ENCODE results near the gene BRF1.

Gene BRF1

DNA sequence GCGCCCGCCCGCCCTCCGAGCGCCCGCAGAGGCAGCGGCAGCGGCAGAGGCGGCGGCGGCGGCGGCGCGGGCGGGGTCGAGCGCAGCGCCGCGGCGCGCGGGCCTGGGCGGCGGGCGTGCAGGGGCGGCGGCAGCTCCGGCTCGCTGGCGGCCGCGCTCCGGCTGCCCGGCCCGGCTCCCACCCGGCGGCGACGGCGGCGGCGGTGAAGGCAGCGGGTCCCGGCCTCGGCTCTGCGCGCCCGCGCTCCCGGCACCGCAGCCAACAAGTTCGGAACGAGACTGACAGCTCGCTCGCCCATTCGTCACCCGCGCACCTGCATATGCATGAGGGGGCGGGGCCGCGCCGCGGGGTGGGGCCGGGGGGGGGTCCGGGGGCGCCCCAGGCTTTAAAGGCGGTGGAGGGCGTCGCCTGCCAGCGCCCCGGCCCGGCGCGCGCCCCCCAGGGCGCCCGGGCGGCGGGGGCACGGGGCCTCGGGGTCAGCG, 132.3 kb downstream of the BRF1 start, which contains the start of gene JAG2:
Gene JAG2 (minus strand): TSS at position 281 of the 483 bp plus-strand sequence. CDS start 356 bp downstream, outside the sequence.
- DNase-seq, result no peak

DNA sequence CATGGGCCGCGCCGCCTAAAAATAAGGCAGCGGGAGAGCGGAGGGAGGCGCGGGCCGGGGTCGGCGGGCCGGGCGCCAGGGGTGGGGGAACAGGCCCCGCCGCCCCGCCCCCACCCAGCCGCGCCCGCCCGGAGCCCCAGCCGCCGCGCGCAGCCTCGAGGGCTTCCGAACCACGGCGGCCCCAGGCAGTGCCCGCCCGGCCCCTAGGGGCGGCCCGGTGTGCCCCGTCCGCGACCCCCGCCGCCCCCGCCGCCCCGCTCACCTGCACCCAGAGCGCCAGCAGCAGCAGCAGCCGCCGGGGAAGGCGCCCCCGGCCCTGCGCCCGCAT, 132.7 kb downstream of the BRF1 start:
- no peak for DNase-seq

DNA sequence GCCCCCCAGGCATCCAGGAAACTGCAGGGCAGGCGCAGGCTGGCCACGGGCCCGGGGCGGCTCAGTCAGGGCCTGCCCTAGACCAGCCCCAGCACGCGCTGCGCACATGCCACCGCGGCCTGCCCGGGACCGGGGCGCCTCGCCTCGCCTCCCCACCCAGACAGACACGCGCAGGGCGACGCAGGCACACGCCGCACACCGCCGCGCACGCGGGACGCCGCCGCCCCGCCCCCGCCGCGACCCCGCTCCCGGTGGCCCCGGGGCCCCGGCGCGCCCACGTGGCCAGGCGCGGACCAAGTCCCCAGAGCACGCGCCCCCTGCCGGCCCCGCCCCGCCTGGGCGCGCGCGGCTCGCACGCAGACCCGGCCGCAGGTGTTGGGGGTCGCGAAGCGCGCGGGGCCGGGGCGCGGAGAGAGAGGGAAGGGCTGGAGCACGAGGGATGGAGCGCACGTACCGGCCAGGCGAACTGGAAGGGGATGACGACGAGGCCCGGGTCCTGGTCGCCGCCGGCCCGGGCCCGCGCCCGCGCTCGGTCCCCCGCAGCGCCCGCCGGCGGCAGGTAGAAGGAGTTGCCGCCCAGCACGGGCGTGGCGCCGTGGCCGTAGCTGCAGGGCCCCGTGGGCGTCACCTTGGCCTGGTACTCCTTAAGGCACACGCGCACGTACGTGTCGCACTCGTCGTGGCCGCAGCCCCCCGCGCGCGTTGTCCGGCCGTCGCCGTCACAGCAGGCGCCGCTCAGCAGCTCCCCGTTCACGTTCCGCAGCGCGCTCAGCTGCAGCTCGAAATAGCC, 133.3 kb downstream of the BRF1 start:
- no peak for DNase-seq

DNA sequence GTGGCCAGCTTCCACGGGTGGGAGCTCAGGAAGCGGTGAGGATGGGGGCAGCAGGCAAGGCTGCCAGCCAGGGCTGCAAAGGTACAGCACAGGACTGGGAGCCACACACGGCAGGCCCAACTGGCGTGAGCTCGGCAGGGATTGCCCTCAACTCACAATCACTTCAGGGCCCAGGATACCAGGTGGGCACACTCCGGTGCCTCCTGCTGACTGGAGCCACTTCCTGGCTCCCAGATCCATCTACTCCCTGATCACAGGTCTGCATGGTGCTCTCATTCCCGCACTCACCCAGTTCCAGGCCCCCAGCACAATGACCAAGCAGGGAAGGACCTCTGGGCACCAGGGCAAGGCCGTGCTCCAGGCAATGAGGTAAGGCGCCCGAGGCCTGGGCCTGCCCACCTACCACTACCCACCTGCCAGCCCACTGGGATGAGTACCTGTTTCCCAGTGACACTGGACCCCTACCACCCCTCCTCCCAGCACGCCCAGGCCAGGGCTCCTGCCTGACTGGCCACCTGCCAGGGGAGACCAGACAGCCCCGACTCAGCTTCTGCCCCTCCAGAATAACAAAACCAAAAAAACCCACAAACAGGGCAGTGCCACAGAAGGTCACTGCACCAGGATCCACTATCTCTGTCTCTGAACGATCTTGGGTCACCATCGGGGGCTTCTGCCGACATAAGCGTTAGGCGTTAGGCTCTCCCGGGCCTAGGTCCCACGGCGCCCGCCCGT, 134.1 kb downstream of the BRF1 start:
- DNase-seq, result no peak

DNA sequence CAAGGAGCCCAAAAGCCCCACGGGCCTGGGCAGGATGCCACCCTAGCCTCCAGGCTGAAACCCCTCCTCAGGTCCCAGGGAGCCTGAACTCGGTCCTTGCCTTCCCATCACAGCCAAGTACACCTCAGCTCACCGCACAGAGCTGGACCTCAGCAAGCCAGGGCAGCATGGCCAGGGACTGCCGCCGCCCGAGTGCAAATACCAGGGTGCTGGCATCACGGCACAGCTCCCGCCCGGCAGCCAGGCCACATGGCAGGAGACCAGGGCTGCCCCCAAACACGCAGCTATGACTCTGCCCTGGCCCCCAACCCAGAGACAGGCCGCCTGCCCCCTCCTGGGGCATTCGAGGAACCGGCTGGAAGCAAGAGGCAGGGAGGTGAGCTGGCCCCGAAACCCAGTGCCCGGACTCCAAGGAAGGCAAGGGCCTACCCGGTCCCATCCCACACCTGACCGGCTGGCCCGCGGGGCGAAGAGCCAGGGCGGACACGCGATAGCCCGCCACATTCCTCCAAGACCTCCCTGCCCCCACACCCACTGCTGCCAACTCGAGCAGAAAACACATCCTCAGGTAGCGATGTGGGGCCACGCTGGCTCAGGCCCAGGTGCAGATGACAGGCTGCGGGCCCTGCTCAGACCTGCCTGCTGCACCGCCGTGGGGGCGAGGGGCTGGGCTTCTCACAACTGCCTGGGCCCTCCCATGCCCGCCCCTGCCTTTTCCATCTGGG, 134.9 kb downstream of the BRF1 start:
- no peak for DNase-seq

DNA sequence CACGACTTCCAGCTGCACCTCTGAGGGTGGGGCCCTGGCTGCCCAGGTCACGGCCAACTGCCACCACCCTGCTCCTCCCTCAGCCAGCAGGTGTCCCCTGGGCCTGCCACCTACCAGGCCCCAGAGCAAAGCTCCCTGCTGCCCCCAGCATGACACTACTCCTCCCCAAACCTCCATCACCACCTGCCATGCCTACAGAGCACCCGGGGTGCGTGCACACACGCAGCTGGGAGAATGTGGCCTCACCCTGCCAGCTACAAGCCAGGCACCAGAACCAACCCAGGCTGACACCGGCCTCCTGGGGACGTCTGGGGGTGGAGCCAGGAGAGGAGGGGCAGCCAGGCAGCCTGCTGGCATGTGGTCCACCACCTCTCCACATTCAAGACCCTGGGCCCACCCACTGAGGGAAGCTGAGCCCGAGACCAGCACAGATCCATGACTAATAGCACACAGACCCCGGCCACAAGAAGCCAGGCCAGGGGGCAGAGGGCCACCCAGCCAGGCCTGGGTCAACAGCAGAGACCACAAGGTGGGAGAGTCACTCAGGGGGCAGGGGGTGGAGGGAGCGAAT, 135.6 kb downstream of the BRF1 start:
- peak; percentile 73 for DNase-seq

DNA sequence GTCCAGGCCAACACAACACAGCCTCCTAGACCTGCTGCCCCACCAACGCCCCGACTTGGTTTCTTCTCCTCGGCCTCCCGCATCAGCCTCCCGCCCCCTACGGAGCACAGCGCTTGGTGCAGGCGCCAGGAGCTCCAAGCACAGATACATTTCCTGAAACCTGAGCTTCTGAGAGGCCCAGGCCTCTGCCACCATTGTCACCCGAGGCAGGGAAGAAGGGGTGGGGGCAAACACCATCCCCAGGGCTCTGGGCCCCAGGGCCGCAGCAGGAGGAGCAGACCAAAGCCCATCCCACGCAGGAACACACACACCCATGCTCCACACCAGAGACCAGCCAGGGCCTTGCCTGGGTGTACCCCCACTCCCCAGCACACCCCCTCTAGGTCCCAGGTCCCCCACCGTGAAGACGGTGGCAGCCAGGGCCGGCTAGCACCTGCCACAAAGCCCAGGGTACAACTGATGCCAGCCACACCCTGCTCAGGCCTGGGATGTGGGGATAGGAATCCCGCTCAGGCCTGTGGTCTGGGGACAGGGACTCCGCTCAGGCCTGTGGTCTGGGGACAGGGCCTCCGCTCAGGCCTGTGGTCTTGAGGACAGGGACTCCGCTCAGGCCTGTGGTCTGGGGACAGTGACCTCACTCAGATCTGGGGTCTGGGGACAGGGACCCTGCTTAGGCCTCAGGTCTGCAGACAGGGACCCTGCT, 137.6 kb downstream of the BRF1 start:
- DNase-seq, result no peak

DNA sequence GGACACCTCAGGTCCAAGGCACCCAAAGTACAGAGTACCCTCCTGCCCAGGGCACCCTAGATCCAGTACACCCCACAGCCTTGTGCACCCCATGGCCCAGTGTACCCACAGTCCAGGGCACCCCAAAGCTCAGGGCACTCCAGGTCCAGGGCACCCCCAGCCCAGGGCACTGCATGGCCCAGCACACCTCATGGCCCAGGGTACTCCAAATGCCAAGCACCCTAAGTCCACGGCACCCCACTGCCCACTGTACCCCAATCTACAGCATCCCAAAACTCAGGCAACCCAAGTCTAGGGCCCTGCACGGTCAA, 138.2 kb downstream of the BRF1 start:
- no peak for DNase-seq

DNA sequence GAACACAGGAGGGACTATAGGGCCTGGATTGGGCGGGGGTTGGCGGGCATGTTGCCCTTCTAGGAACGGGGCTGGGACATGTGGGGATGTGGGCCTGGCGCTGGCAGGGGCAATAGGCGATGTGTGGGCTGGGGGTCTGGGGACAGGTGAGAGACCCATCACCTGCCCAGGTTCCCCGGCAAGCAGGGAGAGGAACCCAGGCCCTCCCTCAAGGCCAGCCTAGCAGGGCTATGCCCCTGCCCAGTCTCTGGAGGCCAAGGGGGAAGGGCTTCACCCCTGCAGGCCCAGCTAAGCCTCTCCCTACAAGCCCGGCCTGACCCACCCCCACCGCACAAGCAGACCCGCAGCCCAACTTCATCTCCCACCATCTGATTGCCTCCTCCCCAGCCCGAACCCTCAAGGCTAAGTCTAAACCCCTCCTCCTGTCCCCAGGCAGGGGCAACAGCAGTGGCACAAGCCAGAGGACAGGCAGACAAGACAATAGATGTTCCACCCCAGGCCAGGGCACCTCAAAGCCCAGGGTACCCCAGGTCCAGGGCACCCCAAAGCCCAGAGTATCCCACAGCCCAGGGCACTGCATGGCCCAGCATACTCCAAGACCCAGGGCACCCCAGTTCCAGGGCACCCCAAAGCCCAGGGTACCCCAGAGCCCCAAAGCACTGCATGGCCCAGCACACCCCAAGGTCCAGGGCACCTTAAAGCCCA, 138.7 kb downstream of the BRF1 start:
- no peak for DNase-seq

DNA sequence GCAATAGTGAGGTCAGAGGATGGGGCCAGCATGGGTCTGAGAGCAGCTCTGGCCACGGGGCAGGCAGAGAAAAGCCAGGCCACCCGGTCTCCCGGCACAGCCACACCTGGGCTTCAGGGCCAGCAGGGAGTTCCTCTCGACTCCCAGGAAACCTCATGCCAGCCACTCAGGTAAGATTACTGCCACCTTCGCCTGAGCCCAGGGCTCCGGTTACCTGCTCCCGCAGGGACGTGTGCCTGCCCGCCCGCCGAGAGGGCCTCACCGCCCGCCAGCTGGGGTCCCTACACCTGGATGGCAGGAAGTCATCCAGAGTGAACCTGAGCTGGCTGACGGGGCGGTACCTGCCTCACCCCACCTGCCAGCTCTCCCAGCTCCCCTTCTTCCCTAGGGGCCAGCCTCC, 139.5 kb downstream of the BRF1 start:
- no peak for DNase-seq

DNA sequence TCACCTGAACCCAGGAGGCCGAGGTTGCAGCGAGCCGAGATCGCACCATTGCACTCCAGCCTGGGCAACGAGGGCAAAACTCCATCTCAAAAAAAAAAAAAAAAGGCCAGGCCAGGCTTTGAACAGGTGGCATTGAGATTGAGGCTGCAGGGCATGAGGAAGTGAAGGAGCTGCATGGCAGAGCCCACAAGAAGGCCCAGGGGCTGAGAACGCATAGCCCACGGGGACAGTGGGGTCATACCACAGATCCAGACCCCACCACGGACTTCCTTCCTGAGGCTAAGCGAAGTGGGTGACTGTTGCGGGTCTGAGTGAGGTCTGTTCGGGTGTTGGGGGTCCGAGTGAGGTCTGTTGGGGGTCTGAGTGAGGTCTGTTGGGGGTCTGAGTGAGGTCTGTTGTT, 140.0 kb downstream of the BRF1 start:
- DNase-seq, result no peak

DNA sequence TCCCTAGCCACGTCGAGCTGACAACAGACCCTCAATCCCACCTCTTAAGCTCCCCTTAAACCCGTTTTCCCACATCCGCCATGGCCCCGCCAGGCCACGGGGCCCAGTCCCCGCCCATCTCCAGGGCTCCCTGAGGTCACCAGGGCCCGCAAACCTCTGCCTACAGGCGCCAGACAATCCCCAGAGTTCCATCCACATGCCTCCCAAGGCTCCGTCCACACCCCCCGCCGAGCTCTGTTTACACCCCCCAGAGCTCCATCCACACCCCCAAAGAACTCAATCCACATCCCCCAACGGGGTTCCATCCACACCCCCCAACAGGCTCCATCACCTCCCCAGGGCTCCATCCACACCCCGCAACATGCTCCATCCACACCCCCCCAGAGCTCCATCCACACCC, 141.5 kb downstream of the BRF1 start:
- no peak for DNase-seq

All from SHP77 treated with DMSO at 0.1 percent for 48 hours (cell line).